Gastrocnemius medialis (tissue), 4 donors: Measurements from ENCODE around the gene RALGAPA1. TPM values are rescaled to one million over a fixed set of nuclear protein-coding genes. Genes with fewer than 3 reads are reported as not detected.
A peak's percentile ranks its signal among the peaks of the same experiment; 100 is the strongest.

Experiments used
- ATAC-seq, 2 donors: fragments of 150-250 bp; one replicate each; pipeline ENCODE4 v1.9.1; 2016
- DNase-seq, 2 donors: peaks; one replicate each; pipeline ENCODE4 v3.0.0-alpha.2; 2019
- H3K27ac ChIP-seq, 4 donors: fragments of 200-600 bp; sonication (generic); 1 replicate in 1 of 4; 2 replicates in 3 of 4; pipeline ENCODE4 v1.5.1; 2016 to 2018; ENCODE audit warnings: mild to moderate bottlenecking in 2 of 4, moderate library complexity in 1 of 4
- H3K27me3 ChIP-seq, 3 donors: fragments of 200-600 bp; sonication (generic) in 2 of 3; 1 replicate in 1 of 3; 2 replicates in 2 of 3; pipeline versions ENCODE4 v1.5.1 to v1.6.0; 2016 to 2019; ENCODE audit warnings: mild to moderate bottlenecking in 1 of 3, moderate library complexity in 1 of 3
- H3K36me3 ChIP-seq, 2 donors: fragments of 200-600 bp; sonication (generic) in 1 of 2; one replicate each; pipeline ENCODE4 v1.5.1; 2017 to 2018
- H3K4me1 ChIP-seq, 2 donors: fragments of 200-600 bp; sonication (generic) in 1 of 2; one replicate each; pipeline ENCODE4 v1.5.1; 2016 to 2017; ENCODE audit warnings: mild to moderate bottlenecking in 2 of 2
- H3K4me3 ChIP-seq, 4 donors: fragments of 200-600 bp; sonication (generic) in 3 of 4; 1 replicate in 1 of 4; 2 replicates in 3 of 4; pipeline ENCODE4 v1.5.1; 2016 to 2019; ENCODE audit warnings: mild to moderate bottlenecking in 2 of 4
- H3K9me3 ChIP-seq, 3 donors: fragments of 200-600 bp; sonication (generic) in 2 of 3; 1 replicate in 1 of 3; 2 replicates in 2 of 3; pipeline ENCODE4 v1.5.1; 2016 to 2019
- POLR2A ChIP-seq, 2 donors: fragments of 450-650 bp; IDR thresholded peaks; one replicate each; pipeline ENCODE4 v1.6.1; 2017; ENCODE audit warnings: antibody characterized with exemption in 2 of 2, mild to moderate bottlenecking in 2 of 2, moderate library complexity in 2 of 2
- in situ Hi-C, 4 donors: fragments of 200-750 bp; cut with MboI; loops; one replicate each; pipeline versions ENCODE4 v1.15.0 to v1.8.0; 2017; ENCODE audit warnings: low sequenced_read_pairs in 4 of 4
- intact Hi-C: fragments of 100-400 bp; cut with DNase I; formaldehyde crosslinking; loops from one replicate; pipeline ENCODE4 v1.15.1; 2023; ENCODE audit warnings: low total_unique reads
- total RNA-seq, 4 donors: library from RNA; depleted of rRNA; stranded (reverse); fragments of >200 nt; gene quantifications; one replicate each; pipeline versions ENCODE4 v1.1.0 to v1.2.3, GENCODE V29; 2016
- TF ChIP-seq, protein P1 (sequence below), 5 experiments: fragments of 450-650 bp in 3 of 5; fragments of 200-600 bp in 2 of 5; sonication (generic) in 2 of 5; IDR thresholded peaks in 4 of 5; conservative IDR thresholded peaks in 1 of 5; 1 replicate in 4 of 5; 2 replicates in 1 of 5; pipeline ENCODE4 v1.5.1; 2016 to 2019; ENCODE audit warnings: antibody characterized with exemption in 5 of 5, mild to moderate bottlenecking in 3 of 5, moderate library complexity in 3 of 5

The RALGAPA1 gene
- total RNA-seq, 4 donors from 2014 or later, result 26.0 to 55.9 (median 30.2) TPM

DNA sequence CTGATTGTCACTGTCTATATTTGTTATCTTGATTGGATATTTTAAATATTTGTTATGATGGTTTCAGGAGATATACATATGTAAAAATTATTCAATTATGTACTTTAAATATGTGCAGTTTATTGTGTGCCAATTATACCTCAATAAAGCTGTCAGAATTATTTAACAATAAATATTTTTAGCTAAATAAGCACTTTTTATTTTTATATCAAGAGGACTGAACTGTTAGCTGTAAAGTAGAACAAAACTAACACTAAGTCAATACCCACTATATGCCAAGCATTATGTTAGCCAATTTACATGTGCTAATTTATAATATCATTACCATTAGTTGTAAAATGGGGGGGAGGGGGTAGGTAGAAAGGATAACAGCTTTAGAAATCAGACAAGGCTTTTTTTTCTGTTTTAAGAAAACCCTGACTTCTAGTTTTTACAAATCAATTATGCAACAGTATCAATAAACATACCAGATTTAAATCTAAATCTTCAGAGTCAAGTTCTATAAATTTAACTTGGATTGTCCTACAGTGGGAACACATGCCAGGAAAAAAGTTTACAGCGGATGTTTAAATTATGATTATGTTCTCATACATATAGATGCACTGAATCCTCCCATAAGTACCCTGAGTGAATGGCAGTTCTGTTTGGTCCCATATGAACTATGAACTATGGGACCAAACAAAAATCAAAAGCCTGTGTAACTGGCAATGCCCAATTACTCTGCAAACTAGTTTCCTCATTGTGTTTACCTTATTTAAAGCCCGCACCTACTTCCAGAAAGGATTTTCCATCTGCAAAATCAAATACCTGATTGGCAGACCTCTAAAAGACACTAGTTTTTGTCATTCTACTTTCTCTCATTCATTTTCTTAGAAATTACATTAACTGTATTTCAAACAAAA lies 2.8 kb downstream of the RALGAPA1 start:
- intact Hi-C loops, result loop anchor here (10.0 kb wide), 4 partner anchors 401 to 821 kb away; partner anchors contain the start of genes FAM177A1, NFKBIA, PSMA6 and SRP54
- Histone ChIP-seq H3K4me3 (peak overlapping the region in 1 of 4 donors; percentile 72), H3K4me1 (peaks cover 29 to 33% of the 10 kb centered on the region in 2 donors), H3K27me3 (no peaks in the 10 kb centered on the region), H3K36me3 (no peaks in the 10 kb centered on the region), H3K27ac (peak overlapping the region; percentile 48 to 94 (median 88)), H3K9me3 (no peaks in the 10 kb centered on the region)
- ATAC-seq (no peak), DNase-seq (no peak)
- in situ Hi-C loops, result no loop called here
- TF ChIP-seq, protein P1, sequence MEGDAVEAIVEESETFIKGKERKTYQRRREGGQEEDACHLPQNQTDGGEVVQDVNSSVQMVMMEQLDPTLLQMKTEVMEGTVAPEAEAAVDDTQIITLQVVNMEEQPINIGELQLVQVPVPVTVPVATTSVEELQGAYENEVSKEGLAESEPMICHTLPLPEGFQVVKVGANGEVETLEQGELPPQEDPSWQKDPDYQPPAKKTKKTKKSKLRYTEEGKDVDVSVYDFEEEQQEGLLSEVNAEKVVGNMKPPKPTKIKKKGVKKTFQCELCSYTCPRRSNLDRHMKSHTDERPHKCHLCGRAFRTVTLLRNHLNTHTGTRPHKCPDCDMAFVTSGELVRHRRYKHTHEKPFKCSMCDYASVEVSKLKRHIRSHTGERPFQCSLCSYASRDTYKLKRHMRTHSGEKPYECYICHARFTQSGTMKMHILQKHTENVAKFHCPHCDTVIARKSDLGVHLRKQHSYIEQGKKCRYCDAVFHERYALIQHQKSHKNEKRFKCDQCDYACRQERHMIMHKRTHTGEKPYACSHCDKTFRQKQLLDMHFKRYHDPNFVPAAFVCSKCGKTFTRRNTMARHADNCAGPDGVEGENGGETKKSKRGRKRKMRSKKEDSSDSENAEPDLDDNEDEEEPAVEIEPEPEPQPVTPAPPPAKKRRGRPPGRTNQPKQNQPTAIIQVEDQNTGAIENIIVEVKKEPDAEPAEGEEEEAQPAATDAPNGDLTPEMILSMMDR (IDR thresholded peaks at IDR 0.05 in 4 of 5, conservative IDR thresholded peaks at IDR 0.05 in 1 of 5), result no peak

DNA sequence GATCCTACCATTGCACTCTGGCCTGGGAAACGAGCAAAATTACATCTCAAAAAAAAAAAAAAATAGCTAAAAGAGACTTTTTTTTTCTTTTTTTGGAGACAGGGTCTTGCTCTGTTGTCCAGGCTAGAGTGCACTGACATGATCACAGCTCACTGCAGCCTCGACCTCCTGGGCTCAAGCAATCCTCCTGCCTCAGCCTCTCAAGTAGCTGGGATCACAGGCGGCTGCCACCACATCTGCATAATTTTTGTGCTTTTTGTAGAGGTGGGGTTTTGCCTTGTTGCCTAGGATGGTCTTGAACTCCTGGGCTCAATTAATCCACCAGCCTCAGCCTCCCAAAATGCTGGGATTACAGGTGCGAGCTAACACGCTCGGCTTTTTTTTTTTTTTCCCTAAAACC lies 11.3 kb downstream of the RALGAPA1 start:
- no peaks in the 10 kb centered on the region for H3K36me3 ChIP-seq
- in situ Hi-C loops, result no loop called here

DNA sequence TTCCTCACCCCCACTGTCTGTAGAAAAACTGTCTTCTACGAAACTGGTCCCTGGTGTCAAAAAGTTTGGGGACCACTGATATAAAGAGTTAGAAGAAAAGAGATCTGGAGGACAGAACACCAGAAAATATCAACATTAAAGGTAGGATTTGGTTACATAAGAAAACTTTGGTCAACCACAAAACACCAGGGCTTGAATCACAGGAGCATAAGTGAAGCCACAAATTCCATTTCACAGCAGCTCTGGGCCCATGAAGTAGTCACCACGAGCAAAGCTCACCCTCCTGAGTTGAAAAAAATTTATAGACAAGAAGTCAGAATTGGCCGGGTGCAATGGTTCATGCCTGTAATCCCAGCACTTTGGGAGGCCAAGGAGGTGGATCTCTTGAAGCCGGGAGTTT lies 19.4 kb downstream of the RALGAPA1 start:
- no peak for TF ChIP-seq POLR2A (IDR thresholded peaks at IDR 0.05)
- TF ChIP-seq, protein P1 (IDR thresholded peaks at IDR 0.05 in 4 of 5, conservative IDR thresholded peaks at IDR 0.05 in 1 of 5), result no peak
- Histone ChIP-seq H3K36me3 (no peaks in the 10 kb centered on the region), H3K4me3 (no peak overlapping the region), H3K9me3 (no peaks in the 10 kb centered on the region), H3K4me1 (peaks cover 13 to 17% of the 10 kb centered on the region in 2 donors), H3K27ac (peak overlapping the region in 1 of 4 donors; percentile 40), H3K27me3 (no peaks in the 10 kb centered on the region)
- ATAC-seq (peak in 1 of 2 donors; percentile 21), DNase-seq (no peak)
- in situ Hi-C loops, result no loop called here
- intact Hi-C loops, result no loop called here

More for the DNA sequence above, 11.3 kb downstream of the RALGAPA1 start:
- no peak for ATAC-seq
- Histone ChIP-seq H3K27ac (no peak overlapping the region), H3K4me3 (no peak overlapping the region), H3K4me1 (peaks cover 23 to 27% of the 10 kb centered on the region in 2 donors), H3K27me3 (no peaks in the 10 kb centered on the region), H3K9me3 (no peaks in the 10 kb centered on the region)
- intact Hi-C loops, result no loop called here
- no peak for TF ChIP-seq POLR2A (IDR thresholded peaks at IDR 0.05)
- TF ChIP-seq, protein P1 (IDR thresholded peaks at IDR 0.05 in 4 of 5, conservative IDR thresholded peaks at IDR 0.05 in 1 of 5), result no peak
- no peak for DNase-seq

DNA sequence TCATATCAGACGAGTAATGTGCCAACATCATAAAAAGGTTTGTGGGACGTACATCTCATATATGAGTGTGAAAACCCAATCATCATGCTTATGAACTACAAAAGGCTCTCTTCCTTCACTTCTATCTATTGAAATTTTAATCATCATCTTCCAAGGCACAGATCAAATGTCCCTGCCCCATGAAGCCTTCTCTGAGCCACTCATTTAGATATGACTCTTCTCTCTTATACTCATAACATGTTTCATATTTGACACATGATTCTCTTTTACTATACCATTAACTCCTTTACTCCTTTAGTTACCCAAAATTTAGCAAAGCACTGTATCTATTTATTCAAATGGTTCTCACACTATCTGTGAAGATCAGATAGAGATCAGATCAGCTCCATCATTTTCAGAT lies 22.2 kb downstream of the RALGAPA1 start:
- intact Hi-C loops (no loop called here), in situ Hi-C loops (no loop called here)
- H3K4me1 ChIP-seq, result peaks cover 13 to 14% of the 10 kb centered on the region in 2 donors
- no peak overlapping the region for H3K4me3 ChIP-seq
- no peaks in the 10 kb centered on the region for H3K9me3 ChIP-seq
- ATAC-seq (no peak), DNase-seq (no peak)
- TF ChIP-seq, protein P1 (IDR thresholded peaks at IDR 0.05 in 4 of 5, conservative IDR thresholded peaks at IDR 0.05 in 1 of 5), result no peak
- no peak for TF ChIP-seq POLR2A (IDR thresholded peaks at IDR 0.05)
- H3K36me3 ChIP-seq, result no peaks in the 10 kb centered on the region
- H3K27ac ChIP-seq, result no peak overlapping the region
- no peaks in the 10 kb centered on the region for H3K27me3 ChIP-seq
